ENCODE results near the gene PATJ. TPM values are rescaled to one million over a fixed set of nuclear protein-coding genes. Genes with fewer than 3 reads are reported as not detected.

PATJ gene
- total and polyA plus RNA-seq, 2 of the 13 experiments (the other 11 are each of a cell fraction or from before 2014, with no cell fraction given), result 6.2 to 16.8 TPM

- TF ChIP-seq PAWR (CRISPR knock-in tag; IDR thresholded peaks at IDR 0.05; ENCODE audit: borderline replicate concordance) (no peak), ATF1 (CRISPR knock-in tag; IDR thresholded peaks at IDR 0.05) (0 out of 2 replicates have a peak, but pooled peaks have one; percentile 28), AHR (CRISPR knock-in tag; IDR thresholded peaks at IDR 0.05) (no peak), ZNF570 (CRISPR knock-in tag; IDR thresholded peaks at IDR 0.05; ENCODE audit: borderline replicate concordance) (no peak), RFX5 (IDR thresholded peaks at IDR 0.05; ENCODE audit: low read depth, low read length) (no peak), GMEB1 (CRISPR knock-in tag; IDR thresholded peaks at IDR 0.05; ENCODE audit: borderline replicate concordance) (no peak), ZMYM3 (CRISPR knock-in tag; IDR thresholded peaks at IDR 0.05) (no peak), SRSF9 (IDR thresholded peaks at IDR 0.05; ENCODE audit: borderline replicate concordance, insufficient read depth, low read depth, low read length, poor library complexity, severe bottlenecking) (no peak), ZNF841 (CRISPR knock-in tag; IDR thresholded peaks at IDR 0.05; ENCODE audit: borderline replicate concordance) (no peak), ZBTB34 (CRISPR knock-in tag; IDR thresholded peaks at IDR 0.05) (no peak), CBFB (CRISPR knock-in tag; IDR thresholded peaks at IDR 0.05) (peak; percentile 98), ZNF644 (CRISPR knock-in tag; IDR thresholded peaks at IDR 0.05; ENCODE audit: low read depth) (peak; percentile 23; the same call in 1 of the 2 replicates), ZSCAN25 (CRISPR knock-in tag; IDR thresholded peaks at IDR 0.05) (0 out of 2 replicates have a peak, but pooled peaks have one; percentile 27), ZNF720 (CRISPR knock-in tag; IDR thresholded peaks at IDR 0.05) (no peak), TOPORS (CRISPR knock-in tag; IDR thresholded peaks at IDR 0.05) (no peak), ZNF430 (CRISPR knock-in tag; IDR thresholded peaks at IDR 0.05) (no peak), ZNF34 (CRISPR knock-in tag; IDR thresholded peaks at IDR 0.05; ENCODE audit: borderline replicate concordance) (no peak), BCL3 (CRISPR knock-in tag; IDR thresholded peaks at IDR 0.05) (no peak)
- TF ChIP-seq, protein P1, sequence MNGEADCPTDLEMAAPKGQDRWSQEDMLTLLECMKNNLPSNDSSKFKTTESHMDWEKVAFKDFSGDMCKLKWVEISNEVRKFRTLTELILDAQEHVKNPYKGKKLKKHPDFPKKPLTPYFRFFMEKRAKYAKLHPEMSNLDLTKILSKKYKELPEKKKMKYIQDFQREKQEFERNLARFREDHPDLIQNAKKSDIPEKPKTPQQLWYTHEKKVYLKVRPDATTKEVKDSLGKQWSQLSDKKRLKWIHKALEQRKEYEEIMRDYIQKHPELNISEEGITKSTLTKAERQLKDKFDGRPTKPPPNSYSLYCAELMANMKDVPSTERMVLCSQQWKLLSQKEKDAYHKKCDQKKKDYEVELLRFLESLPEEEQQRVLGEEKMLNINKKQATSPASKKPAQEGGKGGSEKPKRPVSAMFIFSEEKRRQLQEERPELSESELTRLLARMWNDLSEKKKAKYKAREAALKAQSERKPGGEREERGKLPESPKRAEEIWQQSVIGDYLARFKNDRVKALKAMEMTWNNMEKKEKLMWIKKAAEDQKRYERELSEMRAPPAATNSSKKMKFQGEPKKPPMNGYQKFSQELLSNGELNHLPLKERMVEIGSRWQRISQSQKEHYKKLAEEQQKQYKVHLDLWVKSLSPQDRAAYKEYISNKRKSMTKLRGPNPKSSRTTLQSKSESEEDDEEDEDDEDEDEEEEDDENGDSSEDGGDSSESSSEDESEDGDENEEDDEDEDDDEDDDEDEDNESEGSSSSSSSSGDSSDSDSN (CRISPR knock-in tag; IDR thresholded peaks at IDR 0.05), result no peak
- TF ChIP-seq, protein P2, sequence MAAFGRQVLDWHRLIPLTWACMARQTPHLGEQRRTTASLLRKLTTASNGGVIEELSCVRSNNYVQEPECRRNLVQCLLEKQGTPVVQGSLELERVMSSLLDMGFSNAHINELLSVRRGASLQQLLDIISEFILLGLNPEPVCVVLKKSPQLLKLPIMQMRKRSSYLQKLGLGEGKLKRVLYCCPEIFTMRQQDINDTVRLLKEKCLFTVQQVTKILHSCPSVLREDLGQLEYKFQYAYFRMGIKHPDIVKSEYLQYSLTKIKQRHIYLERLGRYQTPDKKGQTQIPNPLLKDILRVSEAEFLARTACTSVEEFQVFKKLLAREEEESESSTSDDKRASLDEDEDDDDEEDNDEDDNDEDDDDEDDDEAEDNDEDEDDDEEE (CRISPR knock-in tag; IDR thresholded peaks at IDR 0.05), result no peak
These were observed 172.7 kb downstream of the PATJ start (continued) for GRCh38 chr1:61914823-61915482.
